Sigmoid colon (tissue), 4 donors: ENCODE results near the gene GLS.

Source experiments
- CTCF ChIP-seq, 4 experiments: fragments of 450-650 bp in 3 of 4; fragments of 200-600 bp in 1 of 4; IDR thresholded peaks; one replicate each; pipeline ENCODE4 v1.5.1; 2016 to 2019; ENCODE audit warnings: antibody characterized with exemption in 4 of 4, mild to moderate bottlenecking in 3 of 4, moderate library complexity in 2 of 4
- EP300 ChIP-seq, 4 donors: sonication (generic); formaldehyde crosslinking; IDR thresholded peaks; one replicate each; pipeline ENCODE4 v1.6.1; 2017; ENCODE audit warnings: antibody characterized with exemption in 4 of 4

GRCh38 chr2:190887089-190887488, 6.5 kb downstream of the GLS start:
- TF ChIP-seq CTCF (IDR thresholded peaks at IDR 0.05): no peak
- no peak for TF ChIP-seq EP300 (IDR thresholded peaks at IDR 0.05)
